IPS DF 19.7 (cell line): ENCODE measurements around the gene EPHA1.
"Not testable (repeated sequence)": the region's sequence is repeated elsewhere in the genome, so short reads cannot be mapped to it uniquely, and the experiment has no call there.

Experiments used
- DNase-seq: peaks from one replicate; pipeline ENCODE4 v3.0.0-alpha.2; 2013; ENCODE audit warnings: low read depth, low spot score

The EPHA1 gene

GRCh38 chr7:143431109-143431508 lies 22.5 kb upstream of the EPHA1 start:
- no peak for DNase-seq

DNA sequence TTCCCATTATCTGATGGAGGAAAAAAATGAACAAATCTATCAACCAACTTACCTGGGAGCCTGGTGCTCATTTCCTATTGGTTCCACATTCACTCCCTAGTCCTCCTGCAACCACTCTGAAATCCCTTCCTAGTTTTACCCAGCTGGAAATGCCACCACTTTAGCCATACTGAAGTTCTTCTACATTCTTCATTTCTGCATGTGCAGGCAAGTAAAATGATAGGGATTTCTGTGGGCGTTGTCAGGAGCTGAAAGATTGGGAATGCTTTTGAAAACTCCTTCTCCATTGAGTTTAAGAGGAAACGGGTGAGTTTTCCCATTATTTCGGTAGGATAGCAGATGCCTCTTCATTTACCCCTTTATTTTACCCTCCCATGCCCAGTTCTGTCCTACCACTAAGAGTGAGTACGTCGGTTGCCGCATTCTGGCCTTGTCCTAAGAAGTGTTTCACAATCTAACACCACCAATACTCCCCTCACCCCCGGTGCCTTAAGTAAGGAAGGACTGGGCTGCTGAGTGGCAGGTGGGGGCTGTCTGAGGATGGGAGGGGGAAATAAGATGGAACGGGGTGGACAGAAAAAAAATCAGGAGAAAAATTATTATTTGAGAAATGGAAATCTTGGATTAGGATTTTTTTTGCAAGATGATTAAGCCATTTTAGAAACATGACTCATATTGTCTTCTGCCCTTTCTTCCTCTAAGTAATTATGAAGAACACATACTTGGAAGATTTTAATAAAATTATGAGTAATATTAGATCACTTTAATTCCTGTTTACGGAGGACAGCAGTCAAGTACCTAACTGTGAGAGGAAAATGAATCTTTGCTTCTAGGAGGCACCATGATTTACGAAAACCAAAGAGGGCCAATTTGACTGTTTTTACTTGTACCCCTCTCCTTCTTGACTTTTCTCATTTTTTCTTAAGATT lies 21.4 kb upstream of the EPHA1 start:
- no peak for DNase-seq

- DNase-seq = no peak
Observed at GRCh38 chr7:143426479-143427142, 18.0 kb upstream of the EPHA1 start.

DNA sequence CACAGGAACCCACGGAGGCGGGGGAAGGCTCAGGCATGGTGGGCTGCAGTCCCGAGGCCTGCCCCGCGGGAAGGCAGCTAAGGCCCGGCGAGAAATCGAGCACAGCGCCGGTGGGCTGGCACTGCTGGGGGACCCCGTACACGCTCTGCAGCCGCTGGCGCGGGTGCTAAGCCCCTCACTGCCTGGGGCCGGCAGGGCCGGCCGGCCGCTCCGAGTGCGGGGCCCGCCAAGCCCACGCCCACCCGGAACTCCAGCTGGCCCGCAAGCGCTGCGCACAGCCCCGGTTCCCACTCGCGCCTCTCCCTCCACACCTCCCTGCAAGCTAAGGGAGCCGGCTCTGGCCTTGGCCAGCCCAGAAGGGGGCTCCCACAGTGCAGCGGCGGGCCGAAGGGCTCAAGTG lies 15.8 kb upstream of the EPHA1 start:
- not testable (repeated sequence) for DNase-seq

DNA sequence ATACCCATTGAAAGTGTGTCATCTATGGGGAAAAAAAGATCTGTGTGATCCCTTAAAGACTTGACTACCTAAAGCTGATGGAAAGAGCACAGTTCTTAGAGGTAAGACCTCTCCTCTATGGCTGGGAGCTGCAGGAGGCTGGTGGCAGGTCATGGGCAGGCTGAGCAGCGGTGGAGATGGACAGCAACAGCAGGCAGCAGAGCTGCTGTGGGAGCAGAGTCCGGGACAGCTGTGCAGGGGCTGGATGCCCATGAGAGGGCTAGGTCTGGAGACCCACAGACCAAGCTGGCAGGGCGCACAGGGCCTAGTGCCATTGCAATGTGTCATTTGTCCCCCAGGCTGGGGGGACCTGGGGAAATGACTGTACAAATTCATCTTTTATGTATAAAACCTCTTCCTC lies 13.4 kb upstream of the EPHA1 start:
- DNase-seq = no peak

- DNase-seq = not testable (repeated sequence)
Observed at GRCh38 chr7:143420624-143421023, 12.0 kb upstream of the EPHA1 start.

- no peak for DNase-seq
Observed at GRCh38 chr7:143419880-143420279, 11.2 kb upstream of the EPHA1 start.

- DNase-seq = no peak
Observed at GRCh38 chr7:143418681-143419458, 10.2 kb upstream of the EPHA1 start.

DNA sequence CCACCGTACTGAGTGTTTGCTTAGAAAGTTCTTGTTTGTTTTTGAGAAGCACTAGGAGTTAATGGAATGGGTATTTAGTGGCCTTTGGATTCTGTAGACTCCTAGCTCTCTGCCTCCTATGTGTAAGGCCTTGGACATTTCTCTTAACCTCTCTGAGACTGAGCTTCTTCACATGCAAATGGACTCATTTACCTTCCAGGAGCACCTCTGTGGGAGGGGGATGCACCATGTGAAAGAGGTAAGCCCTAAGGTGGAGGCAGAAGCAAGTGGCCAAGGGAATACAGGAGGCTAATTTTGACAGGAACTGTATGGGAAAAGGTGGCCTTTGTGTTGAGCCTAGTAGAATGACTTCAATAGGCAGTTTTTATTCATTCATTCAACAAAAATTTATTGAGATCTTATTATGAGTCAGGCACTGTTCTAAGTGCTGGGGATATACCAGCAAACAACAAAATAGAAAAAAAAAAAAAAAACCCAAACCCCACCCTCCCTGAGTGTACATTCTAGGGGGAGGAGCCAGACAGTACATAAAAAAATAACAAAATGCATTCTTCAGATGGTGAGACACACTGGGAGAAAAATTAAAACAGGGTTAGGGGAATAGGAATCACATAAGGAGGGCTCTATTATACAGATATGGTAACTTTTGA lies 9.2 kb upstream of the EPHA1 start:
- no peak for DNase-seq

- DNase-seq = no peak
Observed at GRCh38 chr7:143416565-143417149, 8.0 kb upstream of the EPHA1 start.

DNA sequence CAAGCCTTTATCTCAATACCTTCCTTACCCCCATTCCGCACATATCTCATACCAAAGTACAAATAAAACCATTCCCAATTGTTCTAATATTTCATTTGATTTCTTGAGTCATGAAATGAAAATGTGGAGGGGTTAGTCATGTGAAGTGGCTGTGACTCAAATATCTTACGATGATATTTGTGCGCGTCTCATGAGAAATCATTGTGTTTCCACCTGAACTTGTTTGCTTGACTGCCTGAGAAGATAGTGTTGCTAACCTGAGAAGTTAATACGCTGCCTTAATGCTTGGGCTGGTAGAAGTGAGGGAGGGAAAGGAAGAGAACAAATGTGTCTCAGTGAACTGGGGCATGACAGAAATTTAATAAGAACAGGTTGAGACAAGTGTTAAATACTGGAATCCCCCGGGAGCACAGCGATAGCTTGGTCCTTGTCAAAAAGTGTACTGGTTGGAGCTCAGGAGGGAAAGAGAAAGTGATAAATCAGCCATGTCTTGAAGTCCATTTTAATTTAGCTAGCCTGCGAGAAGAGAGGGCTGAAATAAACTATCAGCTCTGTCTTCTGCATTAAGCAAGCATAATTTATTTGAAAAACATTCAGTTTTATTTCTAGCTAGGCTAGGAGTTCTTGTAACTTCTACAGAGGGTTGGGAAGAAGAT lies 7.2 kb upstream of the EPHA1 start:
- DNase-seq = no peak

- not testable (repeated sequence) for DNase-seq
Observed at GRCh38 chr7:143415209-143415608, 6.6 kb upstream of the EPHA1 start.

- no peak for DNase-seq
Observed at GRCh38 chr7:143413123-143413522, 4.5 kb upstream of the EPHA1 start.

GRCh38 chr7:143411976-143412708 lies 3.5 kb upstream of the EPHA1 start:
- DNase-seq = no peak

DNA sequence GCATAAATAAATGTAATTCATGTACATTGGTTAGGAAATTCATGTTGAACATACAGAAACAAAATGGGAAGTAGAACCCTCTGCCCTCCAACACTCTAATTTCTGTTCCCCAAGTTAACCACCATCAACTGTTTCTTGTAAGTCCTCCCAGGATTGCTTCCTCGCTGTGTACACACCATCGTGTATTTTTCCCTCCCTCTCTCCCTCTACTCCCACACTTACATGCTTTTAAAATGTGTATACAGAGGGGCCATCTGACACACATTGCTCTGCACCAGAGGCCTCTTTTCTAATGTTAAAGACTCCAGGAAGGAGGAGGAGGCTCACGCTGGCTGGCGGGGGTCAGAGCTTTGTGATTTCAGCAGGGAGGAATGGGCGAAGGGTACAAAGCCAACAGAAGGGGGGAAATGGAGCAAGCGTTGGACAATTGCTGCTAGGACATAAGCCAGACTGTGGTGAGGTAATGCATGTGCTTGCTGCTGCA lies 1.9 kb upstream of the EPHA1 start:
- no peak for DNase-seq

DNA sequence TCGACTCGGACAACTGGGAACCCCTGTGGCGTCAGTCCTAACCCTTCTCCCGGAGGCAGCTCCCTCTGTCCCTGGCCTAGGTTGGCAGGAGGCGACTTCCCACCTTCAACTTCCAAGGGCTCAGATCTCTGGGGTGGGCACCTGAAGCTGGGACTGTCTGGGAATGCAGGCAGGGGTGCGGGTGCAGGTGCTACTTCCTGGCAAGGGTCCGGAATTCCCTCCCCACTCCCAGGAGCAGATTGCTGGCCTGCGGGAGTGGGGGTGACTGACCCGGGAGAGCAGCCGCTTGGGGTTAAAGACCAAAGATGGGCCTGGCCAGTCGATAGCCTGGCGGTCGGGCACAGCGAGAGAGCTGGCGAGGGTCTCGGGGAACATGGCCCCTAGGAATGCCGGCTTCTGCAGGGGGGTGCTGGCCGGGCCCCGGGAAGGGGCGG lies 387 bp downstream of the EPHA1 start:
- no peak for DNase-seq

GRCh38 chr7:143407287-143408251 lies 1.1 kb downstream of the EPHA1 start:
- no peak for DNase-seq

GRCh38 chr7:143406002-143406357 lies 2.7 kb downstream of the EPHA1 start:
- DNase-seq = peak; percentile 61
